ENCODE data around the gene SLC16A10.

DNA sequence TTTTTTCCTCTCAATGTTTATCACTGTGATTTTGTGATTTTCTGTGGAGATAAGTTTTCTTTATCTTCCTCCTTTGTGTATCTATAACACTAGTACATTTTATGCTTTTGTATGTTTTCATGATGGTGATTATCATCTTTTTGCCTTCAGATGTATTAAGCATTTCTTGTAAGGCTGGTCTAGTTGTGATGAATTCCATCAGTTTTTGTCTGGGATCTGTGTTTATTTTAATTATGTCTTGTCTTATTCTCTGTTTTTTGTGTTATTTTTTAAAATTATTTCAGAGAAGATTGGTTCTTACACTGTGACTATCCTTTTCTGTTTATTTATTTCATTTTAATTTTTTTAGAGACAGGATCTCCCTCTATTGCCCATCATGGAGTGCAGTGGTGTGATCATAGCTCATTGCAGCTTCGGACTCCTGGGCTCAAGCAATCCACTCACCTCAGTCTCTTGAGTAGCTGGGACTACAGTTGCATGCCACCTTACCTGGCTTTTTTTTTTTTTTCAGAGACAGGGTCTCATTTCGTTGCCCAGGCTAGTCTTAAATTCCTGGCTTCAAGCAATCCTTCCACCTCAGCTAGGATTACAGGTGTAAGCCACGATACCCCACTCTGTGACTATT is 187.4 kb downstream of the SLC16A10 start:
- TF ChIP-seq, protein P1, sequence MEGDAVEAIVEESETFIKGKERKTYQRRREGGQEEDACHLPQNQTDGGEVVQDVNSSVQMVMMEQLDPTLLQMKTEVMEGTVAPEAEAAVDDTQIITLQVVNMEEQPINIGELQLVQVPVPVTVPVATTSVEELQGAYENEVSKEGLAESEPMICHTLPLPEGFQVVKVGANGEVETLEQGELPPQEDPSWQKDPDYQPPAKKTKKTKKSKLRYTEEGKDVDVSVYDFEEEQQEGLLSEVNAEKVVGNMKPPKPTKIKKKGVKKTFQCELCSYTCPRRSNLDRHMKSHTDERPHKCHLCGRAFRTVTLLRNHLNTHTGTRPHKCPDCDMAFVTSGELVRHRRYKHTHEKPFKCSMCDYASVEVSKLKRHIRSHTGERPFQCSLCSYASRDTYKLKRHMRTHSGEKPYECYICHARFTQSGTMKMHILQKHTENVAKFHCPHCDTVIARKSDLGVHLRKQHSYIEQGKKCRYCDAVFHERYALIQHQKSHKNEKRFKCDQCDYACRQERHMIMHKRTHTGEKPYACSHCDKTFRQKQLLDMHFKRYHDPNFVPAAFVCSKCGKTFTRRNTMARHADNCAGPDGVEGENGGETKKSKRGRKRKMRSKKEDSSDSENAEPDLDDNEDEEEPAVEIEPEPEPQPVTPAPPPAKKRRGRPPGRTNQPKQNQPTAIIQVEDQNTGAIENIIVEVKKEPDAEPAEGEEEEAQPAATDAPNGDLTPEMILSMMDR (IDR thresholded peaks at IDR 0.05): no peak
- TF ChIP-seq POLR2A (IDR thresholded peaks at IDR 0.05) (no peak), EP300 (IDR thresholded peaks at IDR 0.05) (no peak)

Data from sigmoid colon (tissue), 4 donors.